ENCODE data around the gene PTGFRN. TPM values are rescaled to one million over a fixed set of nuclear protein-coding genes. Genes with fewer than 3 reads are reported as not detected.

PTGFRN gene
- polyA plus RNA-seq, 6 donors from 2014 or later = not detected

DNA sequence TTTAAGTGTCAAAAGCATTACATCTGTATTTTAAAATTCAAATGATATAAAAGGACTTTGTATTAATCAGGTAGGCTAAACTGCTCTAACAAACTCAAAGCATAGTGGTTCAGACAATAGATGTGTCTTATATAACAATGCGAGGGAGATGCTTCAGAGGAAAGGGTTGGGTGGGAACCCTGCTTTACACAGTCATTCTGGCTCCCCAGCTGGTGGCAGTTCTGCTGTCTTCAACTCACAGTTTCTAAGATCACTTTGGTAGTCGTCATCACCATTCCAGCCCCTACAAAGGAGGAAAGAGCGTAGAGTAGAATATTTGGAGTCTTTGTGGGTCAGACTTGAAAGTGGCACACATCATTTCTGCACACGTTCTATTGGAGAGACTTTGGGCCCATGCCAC lies 4.2 kb downstream of the PTGFRN start:
- Mint-ChIP-seq H3K9me3 (no peaks in the 10 kb centered on the region), H3K27ac (no peak overlapping the region), H3K36me3 (no peaks in the 10 kb centered on the region), H3K27me3 (peaks cover 8 to 10% (median 8%) of the 10 kb centered on the region in 3 donors), H3K4me1 (peaks cover 4 to 6% (median 6%) of the 10 kb centered on the region in 3 donors), H3K4me3 (no peak overlapping the region)
- ATAC-seq (ENCODE audit: low read depth in 2 of 2) (no peak), DNase-seq (no peak)

DNA sequence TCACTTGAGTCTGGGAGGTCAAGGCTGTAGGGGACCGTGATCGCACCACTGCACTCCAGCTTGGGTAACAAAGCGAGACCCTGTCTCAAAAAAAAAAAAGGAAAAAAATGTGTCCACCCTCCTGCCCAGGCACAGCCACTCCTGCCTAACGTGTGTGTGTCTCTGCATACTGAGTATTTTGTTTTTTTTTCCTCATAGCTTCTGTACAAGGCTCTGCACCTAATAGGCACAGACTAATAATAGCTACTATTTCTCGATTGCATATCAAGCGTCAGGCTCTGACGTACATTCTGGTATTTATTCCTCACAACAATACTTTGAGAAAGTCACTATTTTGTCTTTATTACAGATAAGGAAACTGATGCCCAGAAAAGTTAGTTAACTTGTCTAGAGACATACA lies 5.0 kb downstream of the PTGFRN start:
- Mint-ChIP-seq H3K4me1 (peaks cover 0 to under 1% (median 0%) of the 10 kb centered on the region in 3 donors), H3K36me3 (no peaks in the 10 kb centered on the region), H3K9me3 (no peaks in the 10 kb centered on the region), H3K27me3 (peaks cover under 1 to 6% (median under 1%) of the 10 kb centered on the region in 3 donors), H3K4me3 (no peak overlapping the region), H3K27ac (no peak overlapping the region)
- ATAC-seq (ENCODE audit: low read depth in 2 of 2) (no peak), DNase-seq (no peak)

DNA sequence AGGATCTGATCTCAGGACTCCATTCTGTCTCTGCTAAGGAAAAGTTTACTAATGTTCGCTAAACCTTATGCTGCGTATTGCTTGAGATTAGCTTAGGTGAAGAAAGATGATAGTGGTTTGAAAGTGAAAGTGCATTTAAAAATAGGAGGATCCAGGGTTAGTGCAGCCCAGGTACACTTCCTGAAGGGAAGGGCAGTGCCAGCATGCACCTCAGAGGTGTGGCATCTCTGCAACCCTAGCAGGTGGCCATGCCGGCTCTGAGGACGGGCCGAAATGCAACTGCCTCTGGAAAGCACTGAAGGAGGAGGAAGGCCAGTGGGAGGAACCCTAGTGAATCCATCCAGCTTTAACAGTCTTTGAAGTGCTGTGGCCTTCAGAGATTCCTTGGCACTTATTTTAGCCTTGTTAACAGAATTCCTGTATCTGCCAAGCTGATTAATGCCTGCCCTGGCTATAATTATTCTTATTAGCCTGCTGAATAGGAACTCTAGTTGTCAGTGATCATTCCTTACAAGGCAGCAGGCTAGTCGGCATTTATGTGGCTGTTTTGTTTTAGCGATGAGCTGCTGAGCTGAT lies 5.5 kb downstream of the PTGFRN start:
- DNase-seq (no peak), ATAC-seq (ENCODE audit: low read depth in 2 of 2) (no peak)
- no peaks in the 10 kb centered on the region for H3K9me3 Mint-ChIP-seq
- peaks cover 0 to 6% (median 0%) of the 10 kb centered on the region in 3 donors for H3K27me3 Mint-ChIP-seq
- H3K4me3 Mint-ChIP-seq = no peak overlapping the region
- no peaks in the 10 kb centered on the region for H3K36me3 Mint-ChIP-seq
- no peaks in the 10 kb centered on the region for H3K4me1 Mint-ChIP-seq
- H3K27ac Mint-ChIP-seq = no peak overlapping the region

DNA sequence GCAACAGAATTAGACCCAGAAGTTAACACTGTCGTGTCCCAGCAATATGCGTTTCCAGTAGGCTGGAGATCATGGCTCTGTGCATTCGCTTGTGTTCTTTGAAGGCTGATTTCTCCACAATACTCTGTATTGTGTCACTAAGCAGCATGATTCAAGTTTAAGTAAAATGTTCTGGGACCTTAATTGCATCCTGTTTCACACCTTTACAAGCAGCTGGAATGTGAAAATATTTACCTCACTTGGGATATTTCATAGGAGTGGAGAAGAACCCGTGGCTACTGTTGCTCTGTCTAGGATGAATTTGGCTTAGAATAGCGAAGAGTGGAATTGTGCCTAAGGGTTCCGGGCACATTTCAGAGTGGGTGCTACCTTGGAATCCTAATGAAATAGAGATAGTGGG lies 6.3 kb downstream of the PTGFRN start:
- Mint-ChIP-seq H3K27ac (no peak overlapping the region), H3K4me1 (no peaks in the 10 kb centered on the region)
- no peak for ATAC-seq (ENCODE audit: low read depth in 2 of 2)

DNA sequence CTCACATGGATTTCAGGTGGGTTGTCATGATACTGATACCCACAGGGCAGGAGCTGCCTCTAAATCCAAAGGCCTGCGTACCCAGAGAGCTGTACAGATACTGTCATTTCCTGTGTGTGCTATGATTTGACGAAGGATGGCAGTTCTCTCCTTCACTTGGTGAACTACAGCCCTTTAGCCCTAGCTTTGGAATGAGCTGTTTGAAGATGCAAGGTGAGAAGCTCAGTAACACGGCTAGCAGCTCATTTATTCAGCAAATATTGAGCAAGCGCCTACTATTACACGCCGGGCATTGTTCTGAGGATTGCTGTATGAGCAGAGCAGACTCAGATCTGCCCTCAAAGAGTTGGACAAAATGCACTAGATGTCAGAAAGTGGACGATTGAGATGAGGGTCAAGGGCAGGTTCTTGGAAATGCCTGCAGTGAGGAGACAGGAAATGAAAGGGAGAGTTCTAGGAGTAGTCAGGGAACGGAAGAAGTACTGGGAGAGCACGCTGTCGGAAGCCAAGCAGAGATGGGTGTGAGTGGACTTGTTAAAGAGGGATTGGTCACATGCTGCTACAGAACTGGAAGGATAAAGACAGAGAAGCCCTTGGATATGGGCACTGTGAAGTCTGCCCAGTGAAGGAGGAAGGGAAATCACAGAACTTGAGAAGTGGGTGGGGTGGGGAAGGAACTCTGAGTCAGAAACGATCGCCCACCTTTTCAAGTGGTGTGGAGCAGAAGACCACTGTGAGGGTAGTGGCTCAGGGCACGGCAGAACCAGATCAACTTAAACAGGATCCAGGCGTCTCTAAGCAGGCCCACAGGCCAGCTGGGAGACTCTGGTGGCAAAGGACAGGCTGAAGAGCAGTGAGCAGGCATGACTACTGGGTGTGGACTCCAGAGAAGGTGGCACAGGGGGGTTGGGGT lies 7.1 kb downstream of the PTGFRN start:
- Mint-ChIP-seq H3K27ac (no peak overlapping the region), H3K4me3 (no peak overlapping the region), H3K4me1 (no peaks in the 10 kb centered on the region), H3K27me3 (peaks cover 0 to 6% (median 0%) of the 10 kb centered on the region in 3 donors), H3K36me3 (no peaks in the 10 kb centered on the region), H3K9me3 (no peaks in the 10 kb centered on the region)
- DNase-seq (no peak), ATAC-seq (ENCODE audit: low read depth in 2 of 2) (no peak)

More for the DNA sequence above, 6.3 kb downstream of the PTGFRN start:
- Mint-ChIP-seq H3K9me3 (no peaks in the 10 kb centered on the region), H3K4me3 (no peak overlapping the region), H3K27me3 (peaks cover 0 to 6% (median 0%) of the 10 kb centered on the region in 3 donors), H3K36me3 (no peaks in the 10 kb centered on the region)
- no peak for DNase-seq

DNA sequence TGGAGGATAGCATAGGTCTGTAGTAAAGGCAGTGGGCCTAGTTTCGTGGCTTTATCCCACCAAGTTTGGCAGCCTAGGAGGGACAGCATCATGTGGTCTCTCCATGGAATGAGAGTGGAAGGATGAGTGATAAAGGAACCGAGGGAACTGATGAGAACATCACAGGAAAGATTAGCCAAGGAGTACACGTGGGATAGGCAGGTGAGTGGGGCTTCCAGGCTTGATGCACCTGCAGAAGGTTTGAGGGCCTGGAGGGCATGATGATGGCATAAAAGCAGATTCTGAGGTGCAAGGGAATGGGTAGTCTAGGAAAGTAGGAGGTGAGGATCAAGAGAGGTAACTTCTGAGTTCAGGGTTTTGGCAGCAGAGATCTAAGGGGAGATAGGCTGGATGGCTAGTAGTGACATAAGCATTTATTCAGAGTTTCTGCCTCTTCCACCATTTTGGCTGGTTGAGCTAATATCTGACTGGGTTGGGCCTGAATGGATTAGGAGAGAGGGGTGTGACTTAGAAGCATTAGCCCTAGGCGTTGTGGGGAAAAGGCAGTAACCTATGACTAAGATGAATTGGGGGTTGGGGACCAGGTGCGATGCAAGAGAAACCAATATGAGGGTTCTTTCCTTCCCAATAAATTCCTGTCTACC lies 9.1 kb downstream of the PTGFRN start:
- no peak for DNase-seq
- H3K9me3 Mint-ChIP-seq = no peaks in the 10 kb centered on the region
- no peak for ATAC-seq (ENCODE audit: low read depth in 2 of 2)
- H3K27ac Mint-ChIP-seq = no peak overlapping the region
- no peak overlapping the region for H3K4me3 Mint-ChIP-seq
- peaks cover 0 to 6% (median 0%) of the 10 kb centered on the region in 3 donors for H3K27me3 Mint-ChIP-seq
- no peaks in the 10 kb centered on the region for H3K4me1 Mint-ChIP-seq
- no peaks in the 10 kb centered on the region for H3K36me3 Mint-ChIP-seq

DNA sequence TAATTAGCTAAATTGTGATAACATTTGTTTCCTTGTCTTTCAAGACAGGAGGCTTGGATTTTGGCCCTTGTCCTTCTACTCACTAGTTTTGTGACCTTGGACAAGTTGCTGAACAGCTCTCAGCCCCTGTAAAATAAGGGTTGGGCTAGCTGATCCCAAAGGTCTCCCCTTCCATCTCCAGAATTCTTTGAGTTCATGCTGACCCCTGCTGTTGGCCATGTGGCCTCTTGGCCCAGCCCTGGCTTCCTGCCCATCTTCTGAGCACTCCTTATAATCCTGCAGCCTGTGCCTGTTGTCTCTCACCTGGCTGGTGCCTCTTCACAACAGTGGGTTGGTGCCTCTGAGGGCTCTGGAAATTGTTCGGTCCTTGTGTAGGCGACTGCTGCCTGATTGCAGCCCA lies 10.1 kb downstream of the PTGFRN start:
- H3K36me3 Mint-ChIP-seq = no peaks in the 10 kb centered on the region
- H3K27ac Mint-ChIP-seq = no peak overlapping the region
- ATAC-seq (ENCODE audit: low read depth in 2 of 2) = no peak
- no peak overlapping the region for H3K4me3 Mint-ChIP-seq
- H3K4me1 Mint-ChIP-seq = no peaks in the 10 kb centered on the region
- no peak for DNase-seq
- peaks cover 0 to 2% (median 0%) of the 10 kb centered on the region in 3 donors for H3K27me3 Mint-ChIP-seq
- H3K9me3 Mint-ChIP-seq = no peaks in the 10 kb centered on the region

DNA sequence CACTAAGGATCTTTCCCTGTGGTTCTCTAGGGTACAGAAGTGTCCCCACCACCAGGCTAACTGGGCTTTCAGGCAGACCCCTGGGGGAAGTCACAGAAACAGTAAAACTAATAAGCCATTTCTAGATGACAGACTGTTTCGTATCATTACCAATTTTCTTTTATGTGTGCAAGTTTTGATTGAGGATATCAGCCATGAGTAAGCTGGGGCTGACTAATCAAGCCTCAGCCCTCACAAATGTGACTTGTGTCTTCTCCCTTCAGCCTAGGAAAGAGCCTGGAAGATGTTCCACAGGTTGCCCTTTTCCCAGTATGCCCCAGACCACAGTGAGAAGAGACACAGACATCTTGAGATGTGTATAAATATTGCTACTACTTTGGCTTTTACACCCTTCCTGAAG lies 10.5 kb downstream of the PTGFRN start:
- no peaks in the 10 kb centered on the region for H3K27me3 Mint-ChIP-seq
- H3K9me3 Mint-ChIP-seq = no peaks in the 10 kb centered on the region
- H3K36me3 Mint-ChIP-seq = no peaks in the 10 kb centered on the region
- ATAC-seq (ENCODE audit: low read depth in 2 of 2) (no peak), DNase-seq (no peak)
- no peak overlapping the region for H3K27ac Mint-ChIP-seq
- H3K4me3 Mint-ChIP-seq = no peak overlapping the region
- no peaks in the 10 kb centered on the region for H3K4me1 Mint-ChIP-seq

DNA sequence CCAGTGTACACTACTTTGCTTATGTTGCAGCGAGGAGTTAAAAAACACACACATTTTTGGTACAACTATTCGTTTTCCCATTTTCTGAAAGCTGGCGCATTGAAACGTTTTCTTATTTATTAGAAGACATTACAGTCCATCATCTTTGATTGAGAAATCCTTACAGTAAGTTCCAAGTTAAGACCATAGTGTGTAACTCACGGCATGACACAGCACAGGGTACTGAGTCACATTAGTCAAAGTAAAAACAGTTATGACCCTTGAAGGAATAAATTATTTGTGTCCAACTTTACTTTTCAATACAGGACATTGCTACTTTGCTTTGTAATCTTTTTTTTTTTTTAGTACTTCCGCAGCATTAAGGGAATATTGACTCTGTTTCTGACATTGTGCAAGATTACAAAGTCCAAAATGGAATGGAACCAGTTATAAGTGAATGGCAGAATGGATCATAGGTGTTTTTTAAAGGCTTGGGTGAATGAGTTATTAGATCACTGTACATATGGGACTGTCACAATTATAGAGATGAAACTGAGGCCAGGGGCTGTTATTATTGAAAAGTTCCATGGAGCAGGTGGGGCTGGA lies 11.7 kb downstream of the PTGFRN start:
- Mint-ChIP-seq H3K27ac (no peak overlapping the region), H3K9me3 (no peaks in the 10 kb centered on the region)
- ATAC-seq (ENCODE audit: low read depth in 2 of 2) = no peak

DNA sequence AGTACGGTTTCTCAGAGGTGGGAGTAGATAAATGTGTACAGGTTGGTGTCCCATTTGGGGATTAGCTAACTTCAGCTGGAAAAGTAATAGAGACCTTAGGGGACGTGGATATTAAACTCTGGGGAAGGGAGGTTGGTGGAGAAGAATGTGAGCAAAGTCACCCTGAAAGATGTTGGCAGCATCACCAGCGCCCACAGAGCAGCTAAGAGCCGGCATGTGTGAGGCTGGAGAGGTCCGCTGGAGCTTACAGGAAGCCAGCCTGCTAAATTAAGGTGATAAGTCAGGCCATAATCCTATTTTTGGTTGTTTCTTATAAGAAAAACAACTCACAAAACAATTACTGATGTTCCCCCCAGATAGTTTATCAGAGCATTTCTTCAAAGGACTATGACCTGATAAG lies 12.2 kb downstream of the PTGFRN start:
- no peak for ATAC-seq (ENCODE audit: low read depth in 2 of 2)
- H3K4me1 Mint-ChIP-seq = no peaks in the 10 kb centered on the region
- no peaks in the 10 kb centered on the region for H3K27me3 Mint-ChIP-seq
- no peak for DNase-seq
- H3K27ac Mint-ChIP-seq = no peak overlapping the region
- no peaks in the 10 kb centered on the region for H3K9me3 Mint-ChIP-seq
- no peak overlapping the region for H3K4me3 Mint-ChIP-seq
- no peaks in the 10 kb centered on the region for H3K36me3 Mint-ChIP-seq

More for the DNA sequence above, 11.7 kb downstream of the PTGFRN start:
- Mint-ChIP-seq H3K27me3 (no peaks in the 10 kb centered on the region), H3K4me3 (no peak overlapping the region), H3K4me1 (no peaks in the 10 kb centered on the region), H3K36me3 (no peaks in the 10 kb centered on the region)
- no peak for DNase-seq

DNA sequence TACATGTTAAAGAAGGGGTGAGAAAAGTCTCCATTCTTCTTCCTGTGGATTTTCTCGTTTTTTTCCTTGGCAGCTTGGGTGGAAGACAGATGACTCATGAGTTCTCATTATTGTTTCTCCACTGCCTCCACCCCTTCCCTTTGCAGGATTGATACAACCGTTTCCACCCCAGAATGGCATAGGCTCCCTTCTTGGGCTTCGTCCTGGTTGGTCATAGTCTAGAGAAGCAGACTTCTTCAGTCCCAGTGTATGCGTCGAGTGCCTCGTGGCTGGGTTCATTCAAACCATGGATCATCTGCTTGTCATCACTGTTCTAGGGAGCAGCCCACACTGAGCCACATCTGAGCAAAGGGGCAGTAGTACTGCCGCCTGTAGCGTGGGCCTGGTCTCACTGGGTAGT lies 13.7 kb downstream of the PTGFRN start:
- Mint-ChIP-seq H3K4me3 (no peak overlapping the region), H3K27ac (peak overlapping the region in 1 of 6 donors; percentile 42), H3K27me3 (no peaks in the 10 kb centered on the region), H3K9me3 (no peaks in the 10 kb centered on the region), H3K36me3 (no peaks in the 10 kb centered on the region), H3K4me1 (no peaks in the 10 kb centered on the region)
- DNase-seq (no peak), ATAC-seq (ENCODE audit: low read depth in 2 of 2) (no peak)

DNA sequence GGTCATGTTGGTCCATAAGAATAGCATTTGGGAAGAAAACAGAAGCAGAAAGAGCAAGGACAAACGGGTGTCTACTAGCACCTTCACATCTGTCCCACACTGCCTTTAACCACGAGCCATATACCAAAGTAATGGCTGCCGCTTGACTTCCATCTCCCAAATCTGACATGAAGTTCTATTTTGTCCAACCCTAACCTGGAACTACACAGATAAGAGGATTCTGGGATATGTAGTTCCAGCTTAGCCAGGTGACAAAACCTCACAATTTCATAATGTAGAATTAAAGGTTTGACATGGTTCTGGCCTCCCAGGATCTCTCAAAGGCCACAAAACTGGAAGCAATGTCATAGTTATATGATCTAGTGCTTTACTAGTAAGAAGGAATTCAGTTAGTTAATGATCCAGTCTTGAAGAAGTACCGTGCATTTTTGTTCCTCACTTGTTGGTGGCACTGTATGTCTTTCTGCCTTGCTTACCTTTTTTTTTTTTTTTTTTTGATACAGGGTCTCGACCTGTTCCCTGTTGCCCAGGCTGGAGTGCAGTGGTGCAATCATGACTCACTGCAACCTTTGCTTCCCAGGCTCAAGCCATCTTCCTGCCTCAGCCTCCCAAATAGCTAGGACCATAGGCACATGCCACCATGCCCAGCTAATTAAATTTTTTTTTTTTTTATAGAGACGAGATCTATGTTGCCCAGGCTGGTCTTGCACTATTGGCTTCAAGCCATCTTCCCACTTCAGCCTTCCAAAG lies 17.5 kb downstream of the PTGFRN start:
- ATAC-seq (ENCODE audit: low read depth in 2 of 2) = no peak
- H3K36me3 Mint-ChIP-seq = no peaks in the 10 kb centered on the region
- H3K9me3 Mint-ChIP-seq = no peaks in the 10 kb centered on the region
- no peaks in the 10 kb centered on the region for H3K27me3 Mint-ChIP-seq
- no peak for DNase-seq
- H3K4me3 Mint-ChIP-seq = no peak overlapping the region
- peak overlapping the region in 1 of 6 donors; percentile 2 for H3K27ac Mint-ChIP-seq
- no peaks in the 10 kb centered on the region for H3K4me1 Mint-ChIP-seq

DNA sequence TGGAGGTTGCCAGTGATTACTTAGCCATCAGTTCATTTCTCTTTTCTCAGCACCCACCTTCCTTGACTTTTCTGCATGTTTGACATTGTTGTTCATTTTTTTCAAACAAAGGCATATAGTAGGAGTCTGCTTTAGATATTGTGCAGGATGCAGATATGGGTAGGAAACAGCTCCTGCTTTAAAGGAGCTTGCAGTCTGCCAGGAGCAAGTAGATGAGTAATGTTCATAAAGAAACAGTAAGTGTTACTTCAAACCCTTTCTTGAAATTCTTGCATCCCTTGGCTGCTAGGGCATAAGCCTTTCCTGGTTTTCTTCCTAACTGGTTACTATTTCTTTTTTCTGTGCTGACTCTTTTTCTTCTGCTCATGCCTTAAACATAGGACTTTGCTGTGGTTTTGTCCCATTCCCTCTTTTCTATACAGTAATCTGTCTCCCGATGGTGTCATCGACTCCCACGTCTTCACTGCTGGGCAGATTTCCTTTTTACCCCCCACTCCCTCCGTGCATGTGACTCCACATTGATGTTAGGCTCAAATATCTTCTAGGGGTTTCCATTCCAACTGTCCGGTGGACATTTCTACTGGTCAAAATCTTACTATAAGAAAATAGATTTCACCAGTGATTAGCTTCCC lies 20.4 kb downstream of the PTGFRN start:
- DNase-seq (no peak), ATAC-seq (ENCODE audit: low read depth in 2 of 2) (no peak)
- H3K27ac Mint-ChIP-seq = no peak overlapping the region
- H3K9me3 Mint-ChIP-seq = no peaks in the 10 kb centered on the region
- H3K4me1 Mint-ChIP-seq = no peaks in the 10 kb centered on the region
- no peak overlapping the region for H3K4me3 Mint-ChIP-seq
- no peaks in the 10 kb centered on the region for H3K36me3 Mint-ChIP-seq
- H3K27me3 Mint-ChIP-seq = no peaks in the 10 kb centered on the region
